Measurements from ENCODE around the gene NFIA.

The NFIA gene

DNA sequence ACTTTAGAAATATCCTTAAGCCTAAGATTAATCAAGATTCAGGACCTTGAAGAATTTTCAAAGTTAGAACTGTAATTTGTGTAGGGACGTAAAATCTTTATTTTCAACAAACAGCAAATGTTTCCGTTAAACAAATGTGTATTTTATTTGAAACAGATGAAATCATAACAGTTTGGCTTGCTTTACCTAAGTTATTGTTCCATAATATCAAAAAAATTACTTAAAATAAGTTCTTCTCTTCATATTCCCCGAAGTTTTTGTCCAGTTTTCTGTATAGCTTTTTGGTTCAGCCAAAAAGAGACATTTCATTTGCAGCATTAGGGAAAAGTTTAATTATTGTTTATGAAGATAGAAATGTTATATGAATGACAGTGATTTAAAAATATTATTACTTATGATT is 100.1 kb downstream of the NFIA start:
- no peak for DNase-seq (ENCODE audit: low spot score)

DNA sequence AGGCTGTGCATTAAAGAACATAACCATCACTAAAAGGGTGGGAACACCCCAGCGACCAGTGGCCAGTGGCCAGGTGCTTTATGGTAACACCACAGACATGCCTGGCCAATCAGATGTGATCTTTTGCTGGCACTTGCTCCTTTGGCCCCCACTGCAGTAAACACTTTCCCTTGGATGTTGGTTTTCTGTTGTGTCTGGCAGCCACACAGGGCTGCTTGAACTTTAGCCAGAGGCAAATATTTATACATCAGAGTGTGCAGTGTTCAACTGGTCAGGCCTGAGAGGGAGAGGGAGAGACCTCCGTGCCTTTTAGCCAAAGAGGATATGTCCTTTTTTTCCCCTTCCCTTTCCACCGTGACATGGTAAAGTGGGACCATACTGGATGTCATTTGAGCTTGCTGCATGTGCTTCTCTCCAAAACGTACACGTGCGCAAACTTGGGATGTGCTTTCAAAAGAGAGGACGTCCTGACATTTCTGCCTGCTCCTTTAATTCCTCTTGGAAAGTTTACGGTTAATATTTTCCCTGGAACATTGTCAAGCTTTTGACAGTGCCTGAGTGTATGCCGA is 101.2 kb downstream of the NFIA start:
- TF ChIP-seq, protein P1, sequence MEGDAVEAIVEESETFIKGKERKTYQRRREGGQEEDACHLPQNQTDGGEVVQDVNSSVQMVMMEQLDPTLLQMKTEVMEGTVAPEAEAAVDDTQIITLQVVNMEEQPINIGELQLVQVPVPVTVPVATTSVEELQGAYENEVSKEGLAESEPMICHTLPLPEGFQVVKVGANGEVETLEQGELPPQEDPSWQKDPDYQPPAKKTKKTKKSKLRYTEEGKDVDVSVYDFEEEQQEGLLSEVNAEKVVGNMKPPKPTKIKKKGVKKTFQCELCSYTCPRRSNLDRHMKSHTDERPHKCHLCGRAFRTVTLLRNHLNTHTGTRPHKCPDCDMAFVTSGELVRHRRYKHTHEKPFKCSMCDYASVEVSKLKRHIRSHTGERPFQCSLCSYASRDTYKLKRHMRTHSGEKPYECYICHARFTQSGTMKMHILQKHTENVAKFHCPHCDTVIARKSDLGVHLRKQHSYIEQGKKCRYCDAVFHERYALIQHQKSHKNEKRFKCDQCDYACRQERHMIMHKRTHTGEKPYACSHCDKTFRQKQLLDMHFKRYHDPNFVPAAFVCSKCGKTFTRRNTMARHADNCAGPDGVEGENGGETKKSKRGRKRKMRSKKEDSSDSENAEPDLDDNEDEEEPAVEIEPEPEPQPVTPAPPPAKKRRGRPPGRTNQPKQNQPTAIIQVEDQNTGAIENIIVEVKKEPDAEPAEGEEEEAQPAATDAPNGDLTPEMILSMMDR (IDR thresholded peaks at IDR 0.05; ENCODE audit: extremely low read depth, missing control alignments): no peak
- DNase-seq (ENCODE audit: low spot score): no peak

More for the DNA sequence above, 100.1 kb downstream of the NFIA start:
- TF ChIP-seq, protein P1 (IDR thresholded peaks at IDR 0.05; ENCODE audit: extremely low read depth, missing control alignments): no peak

DNA sequence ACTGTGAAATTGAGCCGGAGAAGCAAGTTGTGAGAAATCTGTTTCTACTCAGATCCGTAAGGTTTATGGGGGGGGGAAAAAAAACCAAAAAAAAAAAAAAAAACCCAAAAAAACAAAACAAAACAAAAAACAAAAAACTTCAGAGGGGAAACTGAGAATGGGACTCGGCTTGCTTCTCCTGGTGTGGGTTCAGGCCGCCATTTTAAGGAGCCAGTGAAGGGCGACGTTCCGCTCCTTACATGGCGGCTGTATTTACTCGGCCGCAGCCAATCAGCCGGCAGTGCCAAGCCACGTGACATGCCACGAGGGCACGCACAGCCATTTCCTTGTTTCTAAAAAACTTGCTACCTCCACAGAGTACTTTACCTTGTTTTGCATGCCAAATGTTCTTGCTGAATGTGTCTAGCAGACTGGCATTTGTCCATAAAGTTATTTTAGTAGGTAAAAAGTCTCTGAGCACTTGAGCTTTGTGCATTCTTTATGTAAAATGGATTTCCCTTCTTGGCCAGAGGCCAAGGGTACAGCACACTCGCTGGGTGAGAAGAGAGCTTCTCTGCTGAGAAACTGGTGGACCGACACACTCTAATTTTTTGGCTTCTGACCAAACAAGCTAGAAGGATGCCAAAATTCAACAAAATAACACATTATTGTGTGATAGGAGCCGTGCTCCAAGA is 101.8 kb downstream of the NFIA start:
- TF ChIP-seq, protein P1 (IDR thresholded peaks at IDR 0.05; ENCODE audit: extremely low read depth, missing control alignments): no peak

DNA sequence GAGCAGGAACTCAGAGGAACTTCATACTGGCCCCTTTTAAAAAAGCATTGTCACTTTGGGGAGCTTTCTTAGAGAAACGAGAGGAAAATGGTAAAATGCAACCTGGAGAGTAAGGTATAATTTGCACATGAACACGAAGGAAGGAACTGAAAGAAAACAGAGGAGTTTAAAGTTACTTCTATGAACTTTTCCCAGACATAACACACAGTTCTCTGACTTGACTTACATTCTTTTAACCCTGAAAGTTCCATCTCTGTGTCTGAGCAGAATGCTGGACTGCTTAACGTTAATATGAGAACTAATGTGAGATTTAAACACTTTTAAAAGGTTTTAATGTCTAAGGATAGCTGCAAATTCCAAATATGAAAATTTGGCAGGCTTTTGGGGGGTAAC is 102.3 kb downstream of the NFIA start:
- TF ChIP-seq, protein P1 (IDR thresholded peaks at IDR 0.05; ENCODE audit: extremely low read depth, missing control alignments): no peak
- no peak for DNase-seq (ENCODE audit: low spot score)

More for the DNA sequence above, 101.8 kb downstream of the NFIA start:
- DNase-seq (ENCODE audit: low spot score): no peak

DNA sequence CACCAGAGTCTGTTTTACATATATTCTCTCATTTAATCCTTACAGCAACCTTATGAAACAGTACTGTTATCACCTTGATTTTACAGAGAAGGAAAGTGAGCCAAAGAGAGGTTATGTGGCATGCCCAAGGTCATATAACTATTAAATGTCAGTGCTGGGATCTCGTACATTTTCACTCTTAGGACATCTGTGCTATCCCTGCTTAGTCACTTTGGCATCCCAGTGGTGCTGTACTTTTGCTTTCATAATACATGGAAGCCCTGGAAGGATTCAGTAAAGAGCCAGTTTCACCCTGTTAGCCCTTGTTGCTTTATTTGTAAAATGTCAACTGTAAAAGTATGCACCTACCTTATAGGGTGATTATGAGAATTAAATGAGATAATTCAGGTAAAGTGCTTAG is 104.4 kb downstream of the NFIA start:
- TF ChIP-seq, protein P1 (IDR thresholded peaks at IDR 0.05; ENCODE audit: extremely low read depth, missing control alignments): no peak
- DNase-seq (ENCODE audit: low spot score): no peak

DNA sequence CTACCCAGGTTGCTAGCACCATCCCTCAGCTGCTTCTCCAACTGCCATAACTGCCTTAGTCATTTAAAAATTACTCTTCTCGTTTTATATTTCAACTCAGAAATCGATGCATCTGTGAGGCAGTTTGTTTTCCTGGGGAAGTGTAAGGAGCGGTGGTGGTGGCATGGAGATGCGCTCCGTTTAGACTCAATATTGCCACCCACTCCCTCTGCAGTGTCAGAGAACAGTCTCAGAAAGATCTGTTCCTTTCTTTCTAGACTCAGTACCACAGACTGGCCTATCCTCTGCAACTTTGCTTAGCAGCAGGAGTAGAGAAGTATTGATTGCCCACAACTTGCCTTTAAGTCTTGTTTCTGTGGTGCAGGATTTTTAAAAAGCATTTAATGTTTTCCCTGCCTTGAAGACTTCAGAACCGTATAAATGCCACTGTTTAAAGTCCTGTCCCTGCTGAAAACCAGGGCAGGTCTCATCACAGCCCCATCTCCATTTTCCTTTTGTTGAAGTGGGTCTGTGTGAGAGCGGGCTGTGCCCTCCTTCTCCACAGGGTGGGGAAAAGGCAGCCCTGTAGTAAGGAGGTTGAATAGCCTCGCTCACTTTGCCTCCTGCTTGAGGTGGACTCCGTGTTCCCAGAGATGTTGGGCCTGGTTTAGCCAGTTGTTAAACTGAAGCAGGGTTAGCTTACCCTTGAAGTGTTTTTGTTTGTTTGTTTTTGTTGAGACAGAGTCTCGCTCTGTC is 105.2 kb downstream of the NFIA start:
- TF ChIP-seq, protein P1 (IDR thresholded peaks at IDR 0.05; ENCODE audit: extremely low read depth, missing control alignments): no peak
- DNase-seq (ENCODE audit: low spot score): no peak

DNA sequence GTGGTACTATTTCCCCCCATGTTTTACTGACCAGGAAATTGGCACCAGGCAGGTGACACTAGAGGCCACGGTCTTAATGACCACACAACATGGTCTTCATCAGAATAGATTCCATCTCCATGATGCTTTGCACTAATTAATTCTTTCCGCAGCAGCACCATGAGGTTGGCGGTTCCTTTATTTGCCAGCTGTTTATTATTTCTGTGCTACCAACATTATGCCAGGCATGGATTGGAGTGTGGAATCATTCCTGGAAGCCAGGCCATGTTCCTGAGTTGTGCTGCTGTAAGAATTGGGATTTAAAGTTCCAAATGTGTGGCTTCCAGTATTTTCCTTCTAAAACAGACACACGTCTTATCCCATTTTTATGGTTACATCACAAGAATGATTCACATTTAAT is 107.8 kb downstream of the NFIA start:
- no peak for DNase-seq (ENCODE audit: low spot score)
- TF ChIP-seq, protein P1 (IDR thresholded peaks at IDR 0.05; ENCODE audit: extremely low read depth, missing control alignments): no peak
